Left kidney (tissue), 2 donors: Measurements from ENCODE around the gene SNF8. TPM values are rescaled to one million over a fixed set of nuclear protein-coding genes. Genes with fewer than 3 reads are reported as not detected.

Experiments
- DNase-seq: peaks from one replicate; pipeline ENCODE4 v3.0.0-alpha.2; 2013
- polyA plus RNA-seq: library from polyadenylated mRNA; unstranded; fragments of 120-200 nt; gene quantifications from one replicate; pipeline ENCODE4 v1.2.1, GENCODE V29; 2013; ENCODE audit not compliant: insufficient read length

SNF8 gene
- polyA plus RNA-seq, 1 donor: 104 TPM

DNA sequence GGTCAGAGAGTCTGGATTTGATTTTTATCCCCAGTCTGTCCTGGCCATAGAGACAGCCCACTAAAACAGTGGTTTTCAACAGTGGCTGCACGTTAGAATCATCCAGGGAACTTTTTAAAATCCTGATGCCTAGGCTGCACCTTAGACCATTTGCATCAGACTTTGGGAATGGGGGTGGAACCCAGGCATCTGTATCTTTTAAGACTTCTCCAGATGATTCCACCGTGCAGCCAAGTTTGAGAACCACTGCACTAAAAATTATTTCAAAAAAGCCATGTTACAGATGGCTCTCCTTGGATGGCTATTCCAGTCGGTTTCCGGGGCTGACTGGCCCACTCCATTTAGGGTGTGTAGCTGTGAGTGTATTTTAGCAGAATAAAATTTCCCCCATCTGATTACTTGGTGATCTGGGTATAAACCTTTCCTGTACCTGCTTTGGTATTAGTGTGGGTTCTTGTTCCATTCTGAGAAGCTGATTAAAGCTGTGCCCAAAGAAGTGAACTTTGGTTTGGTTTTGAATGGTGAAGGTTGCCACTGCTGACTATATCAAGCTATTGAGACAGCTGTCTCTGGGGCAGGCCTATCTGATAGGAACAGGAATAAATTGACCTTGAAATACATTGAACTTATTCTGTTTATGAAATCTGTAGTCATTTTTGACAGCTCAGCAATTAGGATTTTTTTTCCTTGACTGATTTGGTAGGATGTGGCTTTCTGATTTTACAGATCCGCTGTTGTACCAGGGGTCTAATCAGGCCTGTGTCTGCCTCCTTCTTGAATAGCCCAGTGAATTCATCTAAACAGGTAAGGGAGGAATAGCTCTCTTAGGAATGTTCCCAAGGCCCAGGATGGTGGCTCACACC, 50.8 kb downstream of the SNF8 start:
- no peak for DNase-seq

DNA sequence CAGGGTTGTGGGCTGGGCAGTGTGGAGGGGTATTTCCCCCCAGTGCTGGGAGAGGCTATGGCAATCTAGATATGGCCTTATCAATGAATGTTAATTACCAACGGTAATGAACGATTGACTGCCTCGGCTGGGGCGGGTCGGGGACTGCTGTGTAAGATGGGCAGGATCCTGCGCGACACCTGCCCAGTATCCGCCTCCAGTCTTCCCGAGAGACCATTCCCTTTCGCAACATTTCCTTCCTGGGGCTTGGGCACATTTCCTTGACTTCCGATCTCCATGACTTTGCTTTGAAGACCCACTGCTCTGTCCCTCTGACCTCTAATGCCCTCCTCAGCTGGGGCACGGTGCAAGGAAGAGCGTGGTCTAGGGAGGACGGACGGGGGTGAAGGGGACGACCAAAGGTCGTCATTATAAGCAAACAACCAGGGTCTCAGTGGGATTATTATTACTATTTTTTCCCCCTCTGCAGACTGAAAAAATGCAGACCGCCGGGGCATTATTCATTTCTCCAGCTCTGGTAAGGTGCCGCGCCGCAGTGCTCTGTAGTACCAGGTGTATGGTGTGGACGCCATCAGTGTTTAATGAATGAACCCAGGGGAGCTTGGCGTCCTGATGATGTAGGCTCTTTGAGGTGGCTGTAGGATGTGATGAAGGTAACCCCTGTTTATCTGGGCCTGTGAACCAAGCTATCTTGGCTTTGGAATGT, 51.5 kb downstream of the SNF8 start:
- no peak for DNase-seq

DNA sequence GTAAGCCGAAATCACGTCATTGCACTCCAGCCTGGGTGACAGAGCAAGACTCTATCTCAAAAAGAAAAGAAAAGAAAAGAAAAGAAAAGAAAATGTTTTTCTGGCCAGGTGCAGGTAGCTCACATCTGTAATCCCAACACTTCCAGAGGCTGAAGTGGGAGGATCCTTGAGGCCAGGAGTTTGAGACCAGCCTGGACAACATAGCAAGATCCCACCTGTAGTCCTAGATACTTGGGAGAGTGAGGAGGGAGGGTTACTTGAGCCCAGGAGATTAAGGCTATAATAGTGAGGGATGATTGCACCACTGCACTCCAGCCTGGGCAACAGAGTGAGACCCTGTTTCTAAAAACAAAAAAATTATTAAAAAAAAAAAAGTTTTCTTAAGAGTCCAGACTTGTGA, 54.6 kb downstream of the SNF8 start:
- DNase-seq: no peak

DNA sequence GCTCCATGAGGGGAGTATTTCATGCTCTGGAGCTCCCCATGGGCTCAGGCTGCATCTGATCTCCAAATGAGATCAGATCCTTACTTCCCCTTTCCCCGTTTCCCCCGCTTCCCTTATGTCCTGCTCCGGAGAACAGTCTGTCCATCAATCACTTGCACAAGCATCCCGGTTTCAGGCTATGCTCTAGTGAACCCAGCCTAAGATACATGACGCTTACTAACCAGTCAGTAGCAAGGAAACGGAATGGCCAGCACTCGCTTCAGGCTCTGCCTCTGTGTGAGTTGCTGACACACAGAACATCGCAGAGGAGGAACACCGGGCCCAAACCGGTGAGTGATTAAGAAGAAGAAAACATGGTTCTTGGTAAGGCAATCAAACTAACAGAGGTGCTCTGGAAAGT, 61.5 kb downstream of the SNF8 start:
- DNase-seq: no peak

DNA sequence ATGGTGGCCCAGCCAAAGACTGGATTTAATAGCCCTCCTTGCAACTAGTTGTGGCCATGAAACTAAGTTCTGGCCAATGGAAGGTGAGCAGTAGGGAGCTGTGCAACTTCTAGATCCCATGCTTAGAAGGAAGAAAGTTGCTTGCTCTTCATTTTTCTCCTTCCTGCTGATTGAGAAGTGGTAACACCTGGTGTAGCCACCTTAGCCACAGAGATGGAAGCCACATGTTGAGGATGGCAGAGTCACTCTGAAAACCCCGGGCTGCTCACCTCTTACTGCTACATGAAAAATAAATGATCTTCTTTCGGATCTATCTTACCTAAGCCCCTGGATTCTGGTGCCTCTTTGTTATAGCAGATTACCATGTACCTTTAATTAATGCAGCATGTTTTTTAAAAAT, 62.4 kb downstream of the SNF8 start:
- no peak for DNase-seq

Other genes starting within 250 kb of the SNF8 start
- not detected for gene PRAC1, start 222.3 kb downstream of the SNF8 start, polyA plus RNA-seq
- gene PRAC2, start 221.7 kb downstream of the SNF8 start, polyA plus RNA-seq: not detected
- gene HOXB13, start 216.1 kb downstream of the SNF8 start, polyA plus RNA-seq: not detected
- gene TTLL6, start 127.6 kb downstream of the SNF8 start, polyA plus RNA-seq: 0.35 TPM
- 94.4 TPM for gene CALCOCO2, start 113.8 kb downstream of the SNF8 start, polyA plus RNA-seq
- gene ATP5MC1, start 52.1 kb downstream of the SNF8 start, polyA plus RNA-seq: 146 TPM
- gene UBE2Z, start 36.4 kb downstream of the SNF8 start, polyA plus RNA-seq: 105 TPM
- gene GIP, start 23.8 kb upstream of the SNF8 start, polyA plus RNA-seq: not detected
- gene IGF2BP1, start 52.5 kb upstream of the SNF8 start, polyA plus RNA-seq: 32.9 TPM
- 0.73 TPM for gene B4GALNT2, start 187.9 kb upstream of the SNF8 start, polyA plus RNA-seq